GM15510 (cell line): ENCODE results near the gene CDHR1.

Experiments used
- POLR2A ChIP-seq: IDR thresholded peaks from 3 replicates; pipeline ENCODE4 v1.6.1; 2011; ENCODE audit warnings: borderline replicate concordance; ENCODE audit not compliant: insufficient read length; ENCODE audit errors: extremely low read depth

Gene CDHR1

GRCh38 chr10:84211566-84211965, 17.2 kb downstream of the CDHR1 start:
- no peak for TF ChIP-seq POLR2A

- TF ChIP-seq POLR2A = no peak
These were observed 17.7 kb downstream of the CDHR1 start for GRCh38 chr10:84212014-84212413.

- no peak for TF ChIP-seq POLR2A
These were observed 18.7 kb downstream of the CDHR1 start for GRCh38 chr10:84213076-84213475.

GRCh38 chr10:84214046-84214572, 19.8 kb downstream of the CDHR1 start:
- no peak for TF ChIP-seq POLR2A

DNA sequence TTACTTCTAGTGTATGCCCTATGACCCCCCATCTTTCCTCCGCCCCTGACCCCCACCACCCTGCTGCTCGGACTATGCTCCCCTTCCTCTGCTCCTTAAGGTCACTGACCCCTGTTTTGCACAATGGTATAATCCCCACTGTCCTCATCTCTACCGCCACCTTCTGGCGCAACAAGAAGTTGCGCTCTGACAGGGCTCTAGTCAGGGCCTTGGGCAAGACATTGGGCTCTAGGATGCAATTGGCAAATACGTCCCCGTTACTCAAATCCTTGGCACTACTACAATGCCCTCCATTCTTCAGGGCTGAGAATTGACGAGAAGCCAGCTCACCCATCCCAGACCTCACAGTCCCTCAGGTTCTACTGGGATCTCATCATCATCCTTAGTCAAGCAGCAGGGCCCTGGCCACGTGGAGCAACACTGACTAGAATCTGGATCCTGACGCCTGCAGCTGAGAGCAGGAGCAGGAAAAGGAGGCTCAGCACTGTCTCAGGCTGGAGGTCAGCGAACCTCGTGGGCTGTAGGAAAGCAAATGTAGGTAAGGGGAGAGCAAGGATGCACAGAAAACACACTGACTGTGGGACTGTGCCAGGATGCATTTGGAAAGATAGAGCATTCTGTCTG, 20.4 kb downstream of the CDHR1 start:
- TF ChIP-seq POLR2A = no peak

DNA sequence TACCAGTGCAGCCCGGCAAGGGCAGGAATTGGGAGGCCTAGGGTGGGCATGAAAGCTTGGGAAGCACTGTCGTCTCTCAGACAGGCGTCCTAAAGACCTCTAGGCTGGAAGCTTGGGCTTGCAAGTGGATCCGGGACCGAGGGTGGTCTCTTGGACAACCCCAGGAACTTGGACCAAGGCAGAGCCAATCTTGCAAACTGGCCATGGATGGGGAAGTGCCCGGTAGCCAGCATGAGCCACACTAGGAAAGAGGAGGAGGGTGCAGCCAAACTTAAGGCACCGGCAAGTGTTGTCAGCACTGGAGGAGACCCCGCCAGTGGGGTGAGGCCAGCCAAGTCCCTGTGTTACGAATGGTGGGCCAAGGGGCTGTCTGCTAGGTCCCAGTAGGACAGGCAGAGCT, 22.5 kb downstream of the CDHR1 start:
- TF ChIP-seq POLR2A = no peak

GRCh38 chr10:84217746-84218145, 23.4 kb downstream of the CDHR1 start:
- TF ChIP-seq POLR2A = no peak

- TF ChIP-seq POLR2A = no peak
These were observed 27.6 kb downstream of the CDHR1 start for GRCh38 chr10:84221916-84222315.

GRCh38 chr10:84224411-84225028, 30.2 kb downstream of the CDHR1 start:
- no peak for TF ChIP-seq POLR2A

GRCh38 chr10:84225427-84226173, 31.3 kb downstream of the CDHR1 start, which contains the start of gene LRIT2:
Gene LRIT2 (minus strand): TSS chr10:84225544. CDS start chr10:84225520, 24 bp downstream.
- no peak for TF ChIP-seq POLR2A

- no peak for TF ChIP-seq POLR2A
These were observed 32.3 kb downstream of the CDHR1 start for GRCh38 chr10:84226616-84227015.

- TF ChIP-seq POLR2A = no peak
These were observed 33.5 kb downstream of the CDHR1 start for GRCh38 chr10:84227810-84228209.

- no peak for TF ChIP-seq POLR2A
These were observed 36.0 kb downstream of the CDHR1 start for GRCh38 chr10:84230359-84230758.

- no peak for TF ChIP-seq POLR2A
These were observed 38.0 kb downstream of the CDHR1 start for GRCh38 chr10:84232376-84232775.

GRCh38 chr10:84233940-84234339, 39.6 kb downstream of the CDHR1 start:
- TF ChIP-seq POLR2A = no peak
